Keratinocyte (primary cell): ENCODE data around the gene CPHXL.

Experiments used
- EZH2 ChIP-seq: IDR thresholded peaks from one replicate; pipeline ENCODE4 v1.6.1; 2012; ENCODE audit warnings: inconsistent platforms, mild to moderate bottlenecking, low read length, moderate library complexity
- TF ChIP-seq, protein P1 (sequence below), 3 experiments: IDR thresholded peaks in 1 of 3; conservative IDR thresholded peaks in 1 of 3; optimal IDR thresholded peaks in 1 of 3; 2 replicates in 2 of 3; 3 replicates in 1 of 3; pipeline versions ENCODE3 to v1.5.1; 2011; ENCODE audit warnings: low read length in 3 of 3, mild to moderate bottlenecking in 3 of 3, moderate library complexity in 2 of 3, control low read depth in 1 of 3, inconsistent platforms in 1 of 3; ENCODE audit not compliant: insufficient read depth in 2 of 3; ENCODE audit errors: extremely low read depth in 1 of 3

DNA sequence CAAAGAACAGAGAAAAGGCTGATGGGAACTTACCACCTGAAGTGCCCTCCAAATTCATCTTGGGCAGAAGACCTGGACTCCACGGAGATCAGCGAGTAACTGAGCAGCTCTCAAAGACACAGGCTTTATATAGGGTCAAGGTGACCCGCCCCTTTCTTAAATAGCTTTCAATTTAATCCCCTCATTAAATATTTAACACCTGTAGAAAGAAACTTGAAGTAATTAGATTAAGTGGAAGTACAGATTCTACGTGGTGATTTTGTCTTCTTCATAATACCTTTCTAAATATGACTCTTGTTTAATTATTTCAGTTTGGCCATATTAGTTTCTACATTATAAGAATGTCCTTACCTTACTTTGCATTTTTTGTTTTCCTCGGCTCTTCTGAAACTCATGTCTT lies 24.9 kb downstream of the CPHXL start, which contains the start of gene DUXB:
- TF ChIP-seq, protein P1, sequence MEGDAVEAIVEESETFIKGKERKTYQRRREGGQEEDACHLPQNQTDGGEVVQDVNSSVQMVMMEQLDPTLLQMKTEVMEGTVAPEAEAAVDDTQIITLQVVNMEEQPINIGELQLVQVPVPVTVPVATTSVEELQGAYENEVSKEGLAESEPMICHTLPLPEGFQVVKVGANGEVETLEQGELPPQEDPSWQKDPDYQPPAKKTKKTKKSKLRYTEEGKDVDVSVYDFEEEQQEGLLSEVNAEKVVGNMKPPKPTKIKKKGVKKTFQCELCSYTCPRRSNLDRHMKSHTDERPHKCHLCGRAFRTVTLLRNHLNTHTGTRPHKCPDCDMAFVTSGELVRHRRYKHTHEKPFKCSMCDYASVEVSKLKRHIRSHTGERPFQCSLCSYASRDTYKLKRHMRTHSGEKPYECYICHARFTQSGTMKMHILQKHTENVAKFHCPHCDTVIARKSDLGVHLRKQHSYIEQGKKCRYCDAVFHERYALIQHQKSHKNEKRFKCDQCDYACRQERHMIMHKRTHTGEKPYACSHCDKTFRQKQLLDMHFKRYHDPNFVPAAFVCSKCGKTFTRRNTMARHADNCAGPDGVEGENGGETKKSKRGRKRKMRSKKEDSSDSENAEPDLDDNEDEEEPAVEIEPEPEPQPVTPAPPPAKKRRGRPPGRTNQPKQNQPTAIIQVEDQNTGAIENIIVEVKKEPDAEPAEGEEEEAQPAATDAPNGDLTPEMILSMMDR (optimal IDR thresholded peaks at IDR 0.05 in 1 of 3, IDR thresholded peaks at IDR 0.05 in 1 of 3, conservative IDR thresholded peaks at IDR 0.05 in 1 of 3; ENCODE audit: extremely low read depth in 1 of 3, insufficient read depth in 2 of 3, low read length in 3 of 3), result no peak
- TF ChIP-seq EZH2, result no peak
